Loucy (cell line): Measurements from ENCODE around the gene ABCC3.

Source experiments
- H2AFZ ChIP-seq: fragments of 200-600 bp; sonication (generic); 2 replicates; pipeline ENCODE4 v1.6.0; 2016; ENCODE audit warnings: antibody characterized with exemption, mild to moderate bottlenecking, low read length, moderate library complexity
- H3F3A ChIP-seq: fragments of 200-600 bp; 2 replicates; pipeline ENCODE4 v1.6.0; 2016; ENCODE audit warnings: antibody characterized with exemption, low read depth, mild to moderate bottlenecking
- H3K27me3 ChIP-seq: fragments of 200-600 bp; sonication (generic); 2 replicates; pipeline ENCODE4 v1.6.1; 2014; ENCODE audit warnings: low read length, mild to moderate bottlenecking; ENCODE audit not compliant: insufficient read depth, poor library complexity, severe bottlenecking
- H3K36me3 ChIP-seq: fragments of 200-600 bp; sonication (generic); 2 replicates; pipeline ENCODE4 v1.6.1; 2016; ENCODE audit warnings: low read length; ENCODE audit not compliant: insufficient read depth
- H3K4me1 ChIP-seq: fragments of 200-600 bp; sonication (generic); 2 replicates; pipeline ENCODE4 v1.5.1; 2014; ENCODE audit warnings: low read length, mild to moderate bottlenecking; ENCODE audit not compliant: insufficient read depth, poor library complexity, severe bottlenecking
- H3K4me2 ChIP-seq: fragments of 200-600 bp; sonication (generic); 2 replicates; pipeline ENCODE4 v1.6.0; 2014; ENCODE audit warnings: antibody characterized with exemption, low read length, low read depth, mild to moderate bottlenecking; ENCODE audit not compliant: poor library complexity, severe bottlenecking
- H3K4me3 ChIP-seq: fragments of 200-600 bp; sonication (generic); 2 replicates; pipeline ENCODE4 v1.5.1; 2014; ENCODE audit warnings: low read length, mild to moderate bottlenecking, mixed read lengths; ENCODE audit not compliant: poor library complexity, severe bottlenecking
- H3K79me2 ChIP-seq: fragments of 200-600 bp; sonication (generic); 2 replicates; pipeline ENCODE4 v1.6.1; 2014; ENCODE audit warnings: low read length; ENCODE audit not compliant: insufficient read depth
- H3K9ac ChIP-seq: fragments of 200-600 bp; sonication (generic); 2 replicates; pipeline ENCODE4 v1.6.0; 2014; ENCODE audit warnings: mild to moderate bottlenecking, low read depth, low read length, moderate library complexity; ENCODE audit not compliant: poor library complexity, severe bottlenecking
- H3K9me2 ChIP-seq: fragments of 200-600 bp; sonication (generic); replicated peaks from 2 replicates; pipeline ENCODE4 v1.6.1; 2016; ENCODE audit warnings: low read depth, low read length, mixed read lengths
- H3K9me3 ChIP-seq: fragments of 200-600 bp; sonication (generic); 2 replicates; pipeline ENCODE4 v1.6.1; 2014; ENCODE audit warnings: mild to moderate bottlenecking, antibody characterized with exemption, low read length, low read depth; ENCODE audit not compliant: insufficient read depth
- H4K20me1 ChIP-seq: fragments of 200-600 bp; sonication (generic); 2 replicates; pipeline ENCODE4 v1.6.0; 2014; ENCODE audit warnings: antibody characterized with exemption, low read length, mild to moderate bottlenecking; ENCODE audit not compliant: insufficient read depth, poor library complexity, severe bottlenecking
- CTCF ChIP-seq: fragments of 200-600 bp; sonication (generic); conservative IDR thresholded peaks from 2 replicates; pipeline ENCODE4 v1.5.1; 2014; ENCODE audit warnings: mild to moderate bottlenecking, antibody characterized with exemption, low read length
- EZH2phosphoT487 ChIP-seq: fragments of 200-600 bp; IDR thresholded peaks from 2 replicates; pipeline ENCODE4 v1.6.1; 2018; ENCODE audit warnings: antibody characterized with exemption, mild to moderate bottlenecking, moderate library complexity, borderline replicate concordance

The ABCC3 gene

GRCh38 chr17:50657054-50657453 is 22.4 kb downstream of the ABCC3 start:
- Histone ChIP-seq H3K4me1 (peaks cover 20% of the 10 kb centered on the region), H3K9ac (no peak overlapping the region), H4K20me1 (no peaks in the 10 kb centered on the region), H3K9me2 (no peaks in the 10 kb centered on the region), H2AFZ (no peak overlapping the region), H3K36me3 (no peaks in the 10 kb centered on the region), H3K4me3 (no peak overlapping the region), H3K4me2 (no peak overlapping the region), H3K79me2 (no peaks in the 10 kb centered on the region), H3K9me3 (peaks cover 6% of the 10 kb centered on the region; the same call in 1 of the 2 replicates), H3K27me3 (peaks cover under 1% of the 10 kb centered on the region), H3F3A (no peaks in the 10 kb centered on the region)
- no peak for TF ChIP-seq EZH2phosphoT487
- TF ChIP-seq CTCF = no peak

- Histone ChIP-seq H3K36me3 (no peaks in the 10 kb centered on the region), H3K27me3 (no peaks in the 10 kb centered on the region), H3K4me3 (no peak overlapping the region), H2AFZ (no peak overlapping the region), H3K4me2 (no peak overlapping the region), H3K4me1 (peaks cover 26% of the 10 kb centered on the region), H3K9ac (no peak overlapping the region), H3K9me2 (no peaks in the 10 kb centered on the region), H3K9me3 (peaks cover 2% of the 10 kb centered on the region; the same call in 1 of the 2 replicates), H3K79me2 (no peaks in the 10 kb centered on the region), H3F3A (no peaks in the 10 kb centered on the region), H4K20me1 (no peaks in the 10 kb centered on the region)
- TF ChIP-seq CTCF (no peak), EZH2phosphoT487 (no peak)
Measured at GRCh38 chr17:50657627-50658026, 22.9 kb downstream of the ABCC3 start.

GRCh38 chr17:50658616-50659015 is 23.9 kb downstream of the ABCC3 start:
- Histone ChIP-seq H3K27me3 (no peaks in the 10 kb centered on the region), H4K20me1 (no peaks in the 10 kb centered on the region), H3K4me2 (no peak overlapping the region), H3K9ac (no peak overlapping the region), H3K4me1 (peaks cover 31% of the 10 kb centered on the region), H3K79me2 (no peaks in the 10 kb centered on the region), H3K9me2 (no peaks in the 10 kb centered on the region), H3K36me3 (no peaks in the 10 kb centered on the region), H2AFZ (no peak overlapping the region), H3K9me3 (no peaks in the 10 kb centered on the region), H3K4me3 (no peak overlapping the region), H3F3A (no peaks in the 10 kb centered on the region)
- TF ChIP-seq EZH2phosphoT487 (no peak), CTCF (no peak)
